ENCODE results near the gene PDE4B.

DNA sequence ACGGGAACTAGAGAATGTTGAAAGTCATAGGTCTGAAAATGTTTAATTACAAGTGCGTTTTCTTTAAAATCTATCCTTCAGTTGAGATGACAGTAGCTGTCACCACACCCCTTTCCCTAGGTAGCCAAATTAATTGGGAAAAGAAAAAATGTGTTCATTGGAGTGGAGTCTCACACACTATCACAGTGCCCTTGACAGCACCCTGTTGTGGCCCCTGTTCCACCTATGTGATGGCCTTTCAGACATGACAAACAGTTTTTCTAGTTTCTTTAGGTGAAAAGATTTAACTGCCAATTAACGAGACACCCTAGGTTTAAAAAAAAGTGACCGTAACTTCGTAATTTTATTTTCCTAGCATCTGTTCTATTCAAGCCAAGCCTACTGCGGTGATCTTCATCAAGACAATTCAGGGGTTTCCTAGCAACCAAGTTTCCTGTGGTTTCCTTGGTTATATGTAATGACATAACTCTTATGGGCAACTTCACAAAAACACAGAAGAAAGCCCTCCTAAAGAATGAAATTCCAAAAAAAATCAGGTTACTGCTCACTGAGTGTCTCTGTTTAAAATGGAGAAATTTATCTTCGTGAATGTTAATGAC lies 298.3 kb downstream of the PDE4B start:
- no peak for TF ChIP-seq POLR2A (IDR thresholded peaks at IDR 0.05)
- TF ChIP-seq, protein P1, sequence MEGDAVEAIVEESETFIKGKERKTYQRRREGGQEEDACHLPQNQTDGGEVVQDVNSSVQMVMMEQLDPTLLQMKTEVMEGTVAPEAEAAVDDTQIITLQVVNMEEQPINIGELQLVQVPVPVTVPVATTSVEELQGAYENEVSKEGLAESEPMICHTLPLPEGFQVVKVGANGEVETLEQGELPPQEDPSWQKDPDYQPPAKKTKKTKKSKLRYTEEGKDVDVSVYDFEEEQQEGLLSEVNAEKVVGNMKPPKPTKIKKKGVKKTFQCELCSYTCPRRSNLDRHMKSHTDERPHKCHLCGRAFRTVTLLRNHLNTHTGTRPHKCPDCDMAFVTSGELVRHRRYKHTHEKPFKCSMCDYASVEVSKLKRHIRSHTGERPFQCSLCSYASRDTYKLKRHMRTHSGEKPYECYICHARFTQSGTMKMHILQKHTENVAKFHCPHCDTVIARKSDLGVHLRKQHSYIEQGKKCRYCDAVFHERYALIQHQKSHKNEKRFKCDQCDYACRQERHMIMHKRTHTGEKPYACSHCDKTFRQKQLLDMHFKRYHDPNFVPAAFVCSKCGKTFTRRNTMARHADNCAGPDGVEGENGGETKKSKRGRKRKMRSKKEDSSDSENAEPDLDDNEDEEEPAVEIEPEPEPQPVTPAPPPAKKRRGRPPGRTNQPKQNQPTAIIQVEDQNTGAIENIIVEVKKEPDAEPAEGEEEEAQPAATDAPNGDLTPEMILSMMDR (IDR thresholded peaks at IDR 0.05), result no peak

Data from sigmoid colon (tissue), 3 donors.